Chondrocyte (in vitro differentiated cells): Measurements from ENCODE around the gene AGER. TPM values are rescaled to one million over a fixed set of nuclear protein-coding genes. Genes with fewer than 3 reads are reported as not detected.

Source experiments
- DNase-seq: peaks from one replicate; pipeline ENCODE4 v3.0.0; 2021; ENCODE audit warnings: mixed read lengths, low spot score
- H3K27ac Mint-ChIP-seq: one replicate; pipeline ENCODE4 v1.8.0; 2021; ENCODE audit warnings: mild to moderate bottlenecking, moderate library complexity, mixed read lengths; ENCODE audit not compliant: unreplicated experiment
- H3K27me3 Mint-ChIP-seq: 2 replicates; pipeline ENCODE4 v1.8.0; 2021; ENCODE audit warnings: low read depth, mixed read lengths
- H3K36me3 Mint-ChIP-seq: 2 replicates; pipeline ENCODE4 v1.8.0; 2021; ENCODE audit warnings: low read depth, mixed read lengths
- H3K4me1 Mint-ChIP-seq: 2 replicates; pipeline ENCODE4 v1.8.0; 2021; ENCODE audit warnings: low read depth, mild to moderate bottlenecking, mixed read lengths
- H3K4me3 Mint-ChIP-seq: one replicate; pipeline ENCODE4 v1.8.0; 2021; ENCODE audit warnings: mild to moderate bottlenecking, moderate library complexity, mixed read lengths; ENCODE audit not compliant: unreplicated experiment
- H3K9me3 Mint-ChIP-seq: 2 replicates; pipeline ENCODE4 v1.8.0; 2021; ENCODE audit warnings: low read depth, mixed read lengths
- CTCF ChIP-seq: fragments of 200-600 bp; sonication (generic); IDR thresholded peaks from 2 replicates; pipeline ENCODE4 v1.5.0; 2021; ENCODE audit warnings: antibody characterized with exemption, mild to moderate bottlenecking, moderate library complexity
- total RNA-seq: library from RNA; stranded (reverse); gene quantifications from 3 replicates; pipeline ENCODE4 v1.2.1, GENCODE V29; 2021

AGER gene
- total RNA-seq, 1 donor from 2014 or later: 2.6 TPM

- Mint-ChIP-seq H3K9me3 (no peaks in the 10 kb centered on the region), H3K27me3 (no peaks in the 10 kb centered on the region), H3K4me1 (peaks cover 4% of the 10 kb centered on the region), H3K27ac (no peak overlapping the region), H3K36me3 (peaks cover 32% of the 10 kb centered on the region), H3K4me3 (no peak overlapping the region)
- DNase-seq: peak; percentile 92
- peak; percentile 27 for TF ChIP-seq CTCF
Observed at GRCh38 chr6:32166411-32167061, 17.5 kb downstream of the AGER start.

DNA sequence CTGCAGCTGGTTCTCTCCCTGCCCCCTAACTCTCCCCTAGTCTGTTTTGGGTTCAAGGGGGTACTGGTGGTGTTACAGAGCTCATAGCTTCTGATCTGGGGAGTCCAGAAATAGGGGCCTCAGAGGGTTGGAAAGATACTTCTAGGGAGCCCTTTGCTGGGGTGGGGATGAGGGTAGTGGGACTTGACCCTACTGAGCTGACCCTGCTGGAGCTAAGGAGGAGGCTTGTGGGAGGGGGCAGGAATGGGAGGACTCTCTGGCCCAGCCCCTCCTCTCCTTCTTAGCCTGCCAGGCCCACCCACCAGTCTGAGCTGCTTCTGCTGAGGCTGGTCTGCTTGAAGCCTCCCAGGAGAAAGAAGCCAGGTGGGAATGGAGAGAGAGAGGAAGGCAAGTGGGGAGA, 19.8 kb downstream of the AGER start, which contains the start of gene EGFL8:
EGFL8 (plus strand) TSS at position 301 of the 400 bp plus-strand sequence. CDS start 1,571 bp downstream, outside the sequence.
- no peaks in the 10 kb centered on the region for H3K27me3 Mint-ChIP-seq
- H3K36me3 Mint-ChIP-seq: peaks cover 19% of the 10 kb centered on the region
- peaks cover 4% of the 10 kb centered on the region for H3K4me1 Mint-ChIP-seq
- DNase-seq: peak; percentile 26
- no peaks in the 10 kb centered on the region for H3K9me3 Mint-ChIP-seq
- TF ChIP-seq CTCF: no peak
- H3K4me3 Mint-ChIP-seq: no peak within 1 kb of the TSS
- peak within 1 kb of the TSS; percentile 59 for H3K27ac Mint-ChIP-seq

DNA sequence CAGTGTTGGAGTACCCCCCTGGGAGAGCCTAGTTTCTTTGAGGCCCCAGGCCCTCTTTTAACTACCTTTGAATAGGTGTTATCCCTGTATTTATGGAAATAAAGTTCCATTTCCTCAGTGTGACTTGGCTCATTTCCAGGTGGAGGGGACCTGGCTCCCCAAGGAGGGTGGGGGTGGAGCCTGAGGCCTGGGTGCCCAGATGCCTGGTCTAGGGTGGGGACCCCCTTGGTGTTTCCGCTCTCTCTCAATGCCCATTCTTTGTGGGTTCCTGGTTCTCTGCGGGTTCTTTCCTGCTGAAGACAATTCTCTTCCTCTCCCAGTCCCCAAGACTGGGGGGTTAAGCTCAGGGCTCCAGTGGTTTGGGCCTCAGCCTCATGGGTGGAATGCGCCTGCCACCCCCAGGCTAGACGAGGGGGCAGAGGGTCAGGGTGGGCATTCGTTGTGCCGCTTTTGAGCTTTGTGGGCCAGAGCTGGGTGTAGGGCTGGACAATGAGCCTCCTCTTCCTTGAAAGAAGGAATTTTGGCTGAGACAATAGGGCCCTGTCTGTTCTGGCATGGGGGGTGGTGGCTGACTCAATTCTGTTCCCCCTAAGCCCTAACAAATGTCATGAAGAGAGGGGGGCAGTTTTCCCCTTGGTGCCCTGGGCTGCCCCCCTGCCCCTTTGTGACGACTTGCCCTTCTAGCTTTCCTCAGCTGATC, 20.3 kb downstream of the AGER start:
- no peak overlapping the region for H3K4me3 Mint-ChIP-seq
- H3K27me3 Mint-ChIP-seq: no peaks in the 10 kb centered on the region

GRCh38 chr6:32158052-32158451, 26.0 kb downstream of the AGER start:
- H3K4me1 Mint-ChIP-seq: peaks cover 17% of the 10 kb centered on the region

More for the DNA sequence above, 20.3 kb downstream of the AGER start:
- H3K9me3 Mint-ChIP-seq: no peaks in the 10 kb centered on the region
- DNase-seq: peak; percentile 35
- no peak for TF ChIP-seq CTCF
- peaks cover under 1% of the 10 kb centered on the region for H3K4me1 Mint-ChIP-seq
- H3K36me3 Mint-ChIP-seq: peaks cover 16% of the 10 kb centered on the region
- H3K27ac Mint-ChIP-seq: peak overlapping the region; percentile 59

More at GRCh38 chr6:32158052-32158451, 26.0 kb downstream of the AGER start:
- Mint-ChIP-seq H3K9me3 (no peaks in the 10 kb centered on the region), H3K27me3 (no peaks in the 10 kb centered on the region), H3K27ac (no peak overlapping the region), H3K36me3 (peaks cover 19% of the 10 kb centered on the region), H3K4me3 (no peak overlapping the region)
- DNase-seq: no peak
- TF ChIP-seq CTCF: no peak
